Muscle of leg (tissue), 11 donors: ENCODE data around the gene CEP85. TPM values are rescaled to one million over a fixed set of nuclear protein-coding genes. Genes with fewer than 3 reads are reported as not detected.

ENCODE experiments used
- DNase-seq: peaks from one replicate; pipeline ENCODE4 v3.0.0; 2013
- H3K27ac ChIP-seq: one replicate; pipeline ENCODE4 v1.5.1; 2013; ENCODE audit warnings: mild to moderate bottlenecking, low read length, control low read depth
- H3K27me3 ChIP-seq: one replicate; pipeline ENCODE4 v1.6.1; 2013; ENCODE audit warnings: low read length; ENCODE audit not compliant: control insufficient read depth, insufficient read depth
- H3K36me3 ChIP-seq: one replicate; pipeline ENCODE4 v1.6.1; 2013; ENCODE audit warnings: low read length; ENCODE audit not compliant: control insufficient read depth, insufficient read depth
- H3K4me1 ChIP-seq: one replicate; pipeline ENCODE4 v1.6.1; 2013; ENCODE audit warnings: low read length; ENCODE audit not compliant: control insufficient read depth, insufficient read depth
- H3K4me3 ChIP-seq: one replicate; pipeline ENCODE4 v1.5.1; 2013; ENCODE audit warnings: low read length, control low read depth
- H3K9me3 ChIP-seq: replicated peaks from 2 replicates; pipeline ENCODE4 v1.6.1; 2013; ENCODE audit warnings: low read depth, low read length; ENCODE audit not compliant: control insufficient read depth
- WGBS: methylation state at CpG from one replicate; pipeline ENCODE4 v1.1.5; 2013; ENCODE audit warnings: missing lambda C conversion rate; ENCODE audit not compliant: insufficient coverage; 5-methylcytosine and 5-hydroxymethylcytosine counted together
- polyA plus RNA-seq, 8 donors: library from polyadenylated mRNA; unstranded; fragments of 120-200 nt; gene quantifications; one replicate each; pipeline versions ENCODE4 v1.2.1 to v1.2.3, GENCODE V29; 2013; ENCODE audit warnings: inconsistent platforms in 1 of 8, low replicate concordance in 1 of 8; ENCODE audit not compliant: insufficient read length in 8 of 8, insufficient read depth in 1 of 8
- total RNA-seq: library from RNA; stranded (reverse); fragments of 120-200 nt; gene quantifications from one replicate; pipeline ENCODE4 v1.2.4, GENCODE V29; 2013

The CEP85 gene
- total and polyA plus RNA-seq, 9 donors: 18.0 to 26.3 (median 21.6) TPM

DNA sequence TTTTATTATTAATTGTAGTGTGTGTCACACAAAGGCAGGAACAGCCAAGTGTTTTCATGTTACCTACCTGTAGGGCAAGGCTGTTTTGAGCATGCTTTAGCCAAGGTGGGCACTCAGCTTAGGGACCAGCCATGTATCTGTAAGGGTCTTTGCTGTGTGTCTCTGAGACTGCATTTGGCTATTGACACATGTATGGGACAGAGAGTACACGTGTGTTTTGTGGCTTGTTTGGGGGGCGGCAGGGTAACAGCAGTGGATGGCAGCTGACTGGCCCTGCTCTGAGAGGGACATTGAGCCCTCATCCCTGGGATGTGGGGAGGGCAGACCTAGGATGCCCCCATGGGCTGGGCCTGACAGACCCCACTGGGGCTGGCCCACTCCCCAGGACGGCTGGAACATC, 36.7 kb upstream of the CEP85 start:
- H3K9me3 ChIP-seq: no peaks in the 10 kb centered on the region
- H3K36me3 ChIP-seq: no peaks in the 10 kb centered on the region
- WGBS: 76% methylated on average over 3 of the region's 3 CpGs
- H3K27me3 ChIP-seq: peaks cover 7% of the 10 kb centered on the region
- no peak overlapping the region for H3K27ac ChIP-seq
- H3K4me1 ChIP-seq: peaks cover 13% of the 10 kb centered on the region
- DNase-seq: no peak
- no peak overlapping the region for H3K4me3 ChIP-seq

GRCh38 chr1:26197813-26198212, 36.2 kb upstream of the CEP85 start:
- no peaks in the 10 kb centered on the region for H3K9me3 ChIP-seq
- H3K27me3 ChIP-seq: peaks cover 7% of the 10 kb centered on the region

GRCh38 chr1:26200413-26200812, 33.6 kb upstream of the CEP85 start:
- Histone ChIP-seq H3K4me3 (no peak overlapping the region), H3K36me3 (no peaks in the 10 kb centered on the region), H3K9me3 (no peaks in the 10 kb centered on the region), H3K27ac (no peak overlapping the region), H3K4me1 (peaks cover 13% of the 10 kb centered on the region), H3K27me3 (peaks cover 7% of the 10 kb centered on the region)
- WGBS: 87% methylated on average over 4 of the region's 5 CpGs
- DNase-seq: no peak

More at GRCh38 chr1:26197813-26198212, 36.2 kb upstream of the CEP85 start:
- no peak overlapping the region for H3K4me3 ChIP-seq
- no peak overlapping the region for H3K27ac ChIP-seq
- no peak for DNase-seq
- WGBS: 95% methylated on average over 10 of the region's 11 CpGs
- H3K36me3 ChIP-seq: no peaks in the 10 kb centered on the region
- peaks cover 13% of the 10 kb centered on the region for H3K4me1 ChIP-seq

DNA sequence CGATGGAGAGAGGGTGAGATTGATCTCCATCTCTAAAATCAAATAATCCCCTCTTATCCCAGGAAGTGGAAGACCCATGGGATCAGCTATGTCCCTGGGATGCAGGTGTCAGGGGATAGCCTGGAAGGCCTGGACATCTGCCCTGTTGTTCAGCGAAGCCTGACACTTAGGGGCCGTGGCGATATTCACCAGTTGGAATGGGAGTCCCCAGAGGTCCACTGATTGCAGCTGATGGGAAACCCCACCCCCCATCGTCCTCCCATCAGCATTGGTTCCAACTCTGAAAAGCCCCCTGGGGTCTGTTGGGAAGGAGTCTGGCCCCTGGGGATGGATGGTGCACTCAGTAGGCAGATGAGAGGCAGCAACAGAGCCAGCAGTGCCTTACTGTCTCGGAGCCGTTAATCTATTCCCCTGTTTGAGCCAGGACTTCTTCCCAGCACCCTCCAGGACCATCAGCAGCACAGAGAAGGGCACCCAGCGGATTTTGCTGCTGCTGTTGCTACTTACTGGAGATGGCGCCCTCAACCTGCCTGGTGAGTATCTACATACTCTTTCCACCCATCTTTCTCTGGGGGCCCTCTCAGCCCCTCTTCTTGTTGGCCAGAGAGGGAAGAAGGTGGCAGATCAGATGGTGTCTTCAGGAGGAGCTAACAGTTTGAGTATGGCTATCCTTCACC, 30.2 kb upstream of the CEP85 start:
- no peak overlapping the region for H3K27ac ChIP-seq
- H3K36me3 ChIP-seq: no peaks in the 10 kb centered on the region
- peaks cover 13% of the 10 kb centered on the region for H3K4me1 ChIP-seq
- no peak for DNase-seq
- no peak overlapping the region for H3K4me3 ChIP-seq
- H3K27me3 ChIP-seq: peaks cover 7% of the 10 kb centered on the region
- no peaks in the 10 kb centered on the region for H3K9me3 ChIP-seq
- 44% methylated on average over 2 of the region's 9 CpGs for WGBS

GRCh38 chr1:26210147-26210870, 23.7 kb upstream of the CEP85 start:
- no peak overlapping the region for H3K4me3 ChIP-seq
- no peaks in the 10 kb centered on the region for H3K9me3 ChIP-seq
- 69% methylated on average over 2 of the region's 5 CpGs for WGBS
- no peak for DNase-seq
- no peak overlapping the region for H3K27ac ChIP-seq
- no peaks in the 10 kb centered on the region for H3K27me3 ChIP-seq
- H3K4me1 ChIP-seq: no peaks in the 10 kb centered on the region
- no peaks in the 10 kb centered on the region for H3K36me3 ChIP-seq

- no peak overlapping the region for H3K4me3 ChIP-seq
- no peak for DNase-seq
- no peaks in the 10 kb centered on the region for H3K9me3 ChIP-seq
- no peak overlapping the region for H3K27ac ChIP-seq
- WGBS: 86% methylated on average over 1 of the region's 5 CpGs
- H3K4me1 ChIP-seq: no peaks in the 10 kb centered on the region
- no peaks in the 10 kb centered on the region for H3K36me3 ChIP-seq
- peaks cover 4% of the 10 kb centered on the region for H3K27me3 ChIP-seq
Measured at GRCh38 chr1:26212726-26213125, 21.3 kb upstream of the CEP85 start.

DNA sequence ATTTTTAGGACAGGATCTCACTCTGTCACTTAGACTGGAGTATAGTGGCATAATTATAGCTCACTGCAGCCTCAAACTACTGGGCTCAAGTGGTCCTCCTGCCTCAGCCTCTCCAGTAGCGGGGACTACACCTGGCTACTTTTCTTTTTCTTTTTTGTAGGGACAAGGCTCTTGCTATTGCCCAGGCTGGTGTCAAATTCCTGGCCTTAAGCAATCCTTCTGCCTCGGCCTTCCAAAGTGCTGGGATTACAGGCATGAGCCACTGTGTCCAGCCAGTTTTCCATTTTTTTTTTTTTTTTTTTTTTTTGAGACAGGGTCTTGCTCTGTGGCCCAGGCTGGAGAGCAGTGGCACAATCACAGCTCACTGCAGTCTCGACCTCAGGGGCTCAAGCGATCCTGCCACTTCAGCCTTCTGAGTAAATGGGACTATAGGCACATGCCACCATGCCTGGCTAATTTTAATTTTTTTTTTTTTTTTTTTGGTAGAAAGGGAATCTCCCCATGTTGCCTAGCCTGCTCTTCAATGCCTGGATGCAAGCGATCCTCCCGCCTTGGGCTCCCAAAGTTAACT, 20.6 kb upstream of the CEP85 start:
- Histone ChIP-seq H3K27me3 (peaks cover 4% of the 10 kb centered on the region), H3K9me3 (no peaks in the 10 kb centered on the region), H3K4me1 (no peaks in the 10 kb centered on the region), H3K27ac (no peak overlapping the region), H3K4me3 (no peak overlapping the region), H3K36me3 (no peaks in the 10 kb centered on the region)
- 54% methylated on average over 2 of the region's 6 CpGs for WGBS
- no peak for DNase-seq

GRCh38 chr1:26215246-26215645, 18.8 kb upstream of the CEP85 start:
- no peaks in the 10 kb centered on the region for H3K9me3 ChIP-seq
- no peak for DNase-seq
- H3K27me3 ChIP-seq: peaks cover 6% of the 10 kb centered on the region
- no peak overlapping the region for H3K4me3 ChIP-seq
- no peak overlapping the region for H3K27ac ChIP-seq
- H3K36me3 ChIP-seq: no peaks in the 10 kb centered on the region
- H3K4me1 ChIP-seq: no peaks in the 10 kb centered on the region
- WGBS: no CpG with 5 or more reads among the region's 3 CpGs

DNA sequence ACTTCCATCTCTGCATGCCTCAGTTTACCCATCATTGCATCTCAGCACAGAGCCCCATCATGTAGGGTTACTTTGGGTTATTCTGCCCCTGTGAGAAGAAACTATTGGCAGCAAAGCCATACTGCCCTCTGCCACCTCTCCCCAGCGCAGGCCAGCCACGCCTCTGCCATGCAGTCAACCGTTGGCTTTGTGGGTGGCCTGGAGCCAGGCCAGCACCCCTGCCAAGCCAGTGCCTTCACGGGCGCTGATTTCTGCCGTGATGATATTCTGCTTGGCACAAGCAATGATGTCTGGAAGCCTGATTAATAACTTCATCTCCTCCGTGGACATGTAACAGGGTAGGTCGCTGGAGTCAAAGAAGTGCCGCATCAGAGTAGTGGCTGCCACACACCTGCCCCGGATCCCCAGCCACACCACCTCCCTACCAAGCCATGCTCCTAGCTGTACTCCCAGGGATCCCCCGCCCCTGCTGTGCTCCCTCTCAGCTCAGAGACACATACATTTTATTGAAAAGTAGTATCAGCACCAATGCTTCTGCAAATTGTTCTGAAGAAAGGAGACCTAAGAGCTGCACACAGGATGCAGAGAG, 15.0 kb upstream of the CEP85 start:
- H3K27ac ChIP-seq: no peak overlapping the region
- no peak for DNase-seq
- H3K9me3 ChIP-seq: no peaks in the 10 kb centered on the region
- H3K36me3 ChIP-seq: no peaks in the 10 kb centered on the region
- H3K4me3 ChIP-seq: no peak overlapping the region
- H3K27me3 ChIP-seq: peaks cover 6% of the 10 kb centered on the region
- no peaks in the 10 kb centered on the region for H3K4me1 ChIP-seq
- WGBS: 83% methylated on average over 10 of the region's 11 CpGs

- Histone ChIP-seq H3K27ac (no peak overlapping the region), H3K4me3 (no peak overlapping the region), H3K9me3 (no peaks in the 10 kb centered on the region), H3K27me3 (peaks cover 11% of the 10 kb centered on the region), H3K36me3 (no peaks in the 10 kb centered on the region), H3K4me1 (peaks cover 6% of the 10 kb centered on the region)
- WGBS: 62% methylated on average over 21 of the region's 27 CpGs
- DNase-seq: no peak
Measured at GRCh38 chr1:26220199-26220912, 13.6 kb upstream of the CEP85 start.
